Panc1 (cell line): ENCODE results near the gene LBR. TPM values are rescaled to one million over a fixed set of nuclear protein-coding genes. Genes with fewer than 3 reads are reported as not detected.
A peak's percentile ranks its signal among the peaks of the same experiment; 100 is the strongest.

Source experiments
- ATAC-seq: fragments of 200-7000 bp; cut with Tn5 transposase; 2 replicates; pipeline ENCODE4 v1.9.1; 2020; ENCODE audit warnings: mild to moderate bottlenecking, moderate library complexity
- BruUV-seq: library from RNA; stranded (reverse); fragments of 400-500 nt; replicated peaks from 2 replicates; lab custom pipeline; 2021; lab: Mats Ljungman, UMichigan
- CTCF ChIA-PET: fragments of 300-600 bp; sonication (Branson Sonifier 250); formaldehyde crosslinking; loops from one replicate; lab custom pipeline; 2022; ENCODE audit warnings: antibody characterized with exemption; lab: Charles Lee
- POLR2A ChIA-PET: fragments of 300-600 bp; sonication (Branson Sonifier 250); formaldehyde crosslinking; loops from one replicate; lab custom pipeline; 2022; ENCODE audit warnings: antibody characterized with exemption; lab: Charles Lee
- DNase-seq: peaks from one replicate; pipeline ENCODE4 v3.0.0-alpha.2; 2010; ENCODE audit warnings: low read depth, low spot score
- H3K27ac ChIP-seq: 2 replicates; pipeline ENCODE4 v1.5.1; 2011; ENCODE audit warnings: mild to moderate bottlenecking, low read length, inconsistent platforms
- H3K27me3 ChIP-seq: fragments of 200-500 bp; sonication (Bioruptor generic); 2 replicates; pipeline ENCODE4 v1.6.0; 2014; ENCODE audit warnings: low read length, inconsistent platforms; ENCODE audit not compliant: control insufficient read depth, insufficient read depth
- H3K36me3 ChIP-seq: fragments of 200-500 bp; sonication (Bioruptor generic); 2 replicates; pipeline ENCODE4 v1.5.1; 2014; ENCODE audit warnings: inconsistent platforms, mild to moderate bottlenecking, low read length, moderate library complexity; ENCODE audit not compliant: control insufficient read depth, insufficient read depth
- H3K4me1 ChIP-seq: 2 replicates; pipeline ENCODE4 v1.5.1; 2011; ENCODE audit warnings: inconsistent platforms, mild to moderate bottlenecking, low read length, moderate library complexity; ENCODE audit not compliant: control insufficient read depth, insufficient read depth
- H3K4me3 ChIP-seq, 2 experiments: 2 replicates each; pipeline ENCODE4 v1.5.1; 2011 to 2012; ENCODE audit warnings: low read depth in 2 of 2, low read length in 2 of 2, mild to moderate bottlenecking in 2 of 2, inconsistent platforms in 1 of 2, moderate library complexity in 1 of 2
- H3K9me3 ChIP-seq: fragments of 200-500 bp; sonication (Bioruptor generic); 2 replicates; pipeline ENCODE4 v1.5.1; 2014; ENCODE audit warnings: low read depth, mild to moderate bottlenecking, inconsistent platforms, low read length, moderate library complexity; ENCODE audit not compliant: control insufficient read depth, insufficient read depth
- POLR2AphosphoS5 ChIP-seq: IDR thresholded peaks from 2 replicates; pipeline ENCODE4 v1.6.1; 2012; ENCODE audit warnings: mild to moderate bottlenecking, low read depth, low read length, moderate library complexity
- REST ChIP-seq, 2 experiments: IDR thresholded peaks; 2 replicates each; pipeline ENCODE4 v1.6.1; 2011 to 2012; ENCODE audit warnings: low read depth in 2 of 2, control low read depth in 1 of 2, low read length in 1 of 2, mild to moderate bottlenecking in 1 of 2, moderate library complexity in 1 of 2; ENCODE audit not compliant: insufficient read depth in 1 of 2
- SIN3A ChIP-seq: IDR thresholded peaks from 2 replicates; pipeline ENCODE4 v1.6.1; 2012; ENCODE audit warnings: low read depth, mild to moderate bottlenecking, low read length, moderate library complexity, borderline replicate concordance; ENCODE audit not compliant: insufficient read depth
- TCF7L2 ChIP-seq: IDR thresholded peaks from 2 replicates; pipeline ENCODE4 v1.6.1; 2011; ENCODE audit warnings: mild to moderate bottlenecking, low read depth, low read length, inconsistent platforms
- in situ Hi-C: cut with HindIII; loops from 2 replicates; pipeline ENCODE4 v1.10.0; 2016; ENCODE audit warnings: low sequenced_read_pairs, low pct_unique_long_range_greater_than_20kb
- intact Hi-C: fragments of 100-400 bp; cut with micrococcal nuclease; formaldehyde crosslinking; loops from one replicate; pipeline ENCODE4 v1.10.0; 2022; ENCODE audit not compliant: unreplicated experiment
- total RNA-seq: library from RNA; stranded (reverse); gene quantifications from one replicate; pipeline ENCODE4 v1.2.1, GENCODE V29; 2021; ENCODE audit not compliant: unreplicated experiment
- TF ChIP-seq, protein P1 (sequence below): fragments of 450-650 bp; IDR thresholded peaks from 2 replicates; pipeline ENCODE4 v1.5.1; 2017; ENCODE audit warnings: mild to moderate bottlenecking

LBR gene
- total RNA-seq, 1 experiment from 2014 or later: 58.2 TPM

- in situ Hi-C loops: no loop called here
- ChIA-PET CTCF (no interaction called here), POLR2A (interaction anchor here (0.6 kb wide), 3 partner anchors 9 to 134 kb away, joined by 3 to 8 read pairs (median 7); no protein-coding TSS in a partner anchor)
- ATAC-seq: peak; percentile 19
- H3K9me3 ChIP-seq: no peaks in the 10 kb centered on the region
- H3K27me3 ChIP-seq: no peaks in the 10 kb centered on the region
- H3K27ac ChIP-seq: peak overlapping the region; percentile 76
- intact Hi-C loops: no loop called here
- H3K36me3 ChIP-seq: no peaks in the 10 kb centered on the region; the same call in 1 of the 2 replicates
- DNase-seq: no peak
- BruUV-seq: TSS peak; percentile 64
- H3K4me1 ChIP-seq: peaks cover 41% of the 10 kb centered on the region
- TF ChIP-seq, protein P1, sequence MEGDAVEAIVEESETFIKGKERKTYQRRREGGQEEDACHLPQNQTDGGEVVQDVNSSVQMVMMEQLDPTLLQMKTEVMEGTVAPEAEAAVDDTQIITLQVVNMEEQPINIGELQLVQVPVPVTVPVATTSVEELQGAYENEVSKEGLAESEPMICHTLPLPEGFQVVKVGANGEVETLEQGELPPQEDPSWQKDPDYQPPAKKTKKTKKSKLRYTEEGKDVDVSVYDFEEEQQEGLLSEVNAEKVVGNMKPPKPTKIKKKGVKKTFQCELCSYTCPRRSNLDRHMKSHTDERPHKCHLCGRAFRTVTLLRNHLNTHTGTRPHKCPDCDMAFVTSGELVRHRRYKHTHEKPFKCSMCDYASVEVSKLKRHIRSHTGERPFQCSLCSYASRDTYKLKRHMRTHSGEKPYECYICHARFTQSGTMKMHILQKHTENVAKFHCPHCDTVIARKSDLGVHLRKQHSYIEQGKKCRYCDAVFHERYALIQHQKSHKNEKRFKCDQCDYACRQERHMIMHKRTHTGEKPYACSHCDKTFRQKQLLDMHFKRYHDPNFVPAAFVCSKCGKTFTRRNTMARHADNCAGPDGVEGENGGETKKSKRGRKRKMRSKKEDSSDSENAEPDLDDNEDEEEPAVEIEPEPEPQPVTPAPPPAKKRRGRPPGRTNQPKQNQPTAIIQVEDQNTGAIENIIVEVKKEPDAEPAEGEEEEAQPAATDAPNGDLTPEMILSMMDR: no peak
- TF ChIP-seq SIN3A: no peak
- TF ChIP-seq POLR2AphosphoS5: no peak
- no peak for TF ChIP-seq TCF7L2
- TF ChIP-seq REST (IDR thresholded peaks at IDR 0.05; ENCODE audit: insufficient read depth in 1 of 2, low read depth in 2 of 2, low read length in 1 of 2): no peak
- H3K4me3 ChIP-seq: peak overlapping the region; percentile 71 to 80
Observed at GRCh38 chr1:225426395-225427234, 1.2 kb downstream of the LBR start.

DNA sequence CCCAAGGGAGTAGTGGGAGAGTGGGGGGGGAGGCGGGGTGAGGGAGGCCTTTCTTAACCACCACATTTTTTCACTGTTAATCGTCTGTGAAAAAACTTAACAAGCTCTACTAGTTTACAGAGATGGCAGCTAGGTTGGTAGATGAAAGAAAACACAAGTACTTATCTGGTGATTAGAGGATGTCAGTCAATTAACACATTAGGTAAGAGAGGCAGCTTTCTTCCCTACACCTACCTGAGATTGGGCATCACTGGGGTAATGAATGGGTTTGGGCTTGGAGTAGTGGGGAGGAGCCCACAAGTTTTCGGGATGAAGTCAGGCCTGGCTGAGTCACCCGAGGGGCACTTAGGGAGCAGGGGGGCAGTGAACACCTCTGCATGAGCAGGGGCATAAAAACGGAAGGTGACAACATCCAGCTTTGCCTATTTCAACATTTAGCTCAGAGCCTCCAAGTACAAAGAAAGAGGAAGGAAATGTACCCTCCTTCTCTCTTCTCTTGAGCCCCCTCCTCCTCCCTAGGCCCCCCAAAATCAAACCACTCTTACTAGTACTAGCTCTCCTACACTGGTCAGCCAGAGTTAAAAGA, 2.5 kb downstream of the LBR start:
- H3K4me3 ChIP-seq: no peak overlapping the region
- DNase-seq: no peak
- ChIA-PET CTCF (no interaction called here), POLR2A (interaction anchor here (0.5 to 0.7 kb wide), 3 partner anchors 12 to 244 kb away, joined by 3 to 5 read pairs (median 4); no protein-coding TSS in a partner anchor)
- H3K36me3 ChIP-seq: no peaks in the 10 kb centered on the region; the same call in 1 of the 2 replicates
- ATAC-seq: no peak
- no TSS peak for BruUV-seq
- H3K27me3 ChIP-seq: no peaks in the 10 kb centered on the region
- intact Hi-C loops: no loop called here
- TF ChIP-seq SIN3A: no peak
- no peak for TF ChIP-seq REST (IDR thresholded peaks at IDR 0.05; ENCODE audit: insufficient read depth in 1 of 2, low read depth in 2 of 2, low read length in 1 of 2)
- TF ChIP-seq, protein P1: no peak
- H3K9me3 ChIP-seq: no peaks in the 10 kb centered on the region
- H3K27ac ChIP-seq: peak overlapping the region; percentile 76; the same call in 1 of the 2 replicates
- H3K4me1 ChIP-seq: peaks cover 41% of the 10 kb centered on the region
- in situ Hi-C loops: no loop called here
